Measurements from ENCODE around the gene OCLN. TPM values are rescaled to one million over a fixed set of nuclear protein-coding genes. Genes with fewer than 3 reads are reported as not detected.
"Not testable (repeated sequence)": the region's sequence is repeated elsewhere in the genome, so short reads cannot be mapped to it uniquely, and the experiment has no call there.

Gene OCLN
- total RNA-seq, 1 experiment from 2014 or later, result 102 TPM

DNA sequence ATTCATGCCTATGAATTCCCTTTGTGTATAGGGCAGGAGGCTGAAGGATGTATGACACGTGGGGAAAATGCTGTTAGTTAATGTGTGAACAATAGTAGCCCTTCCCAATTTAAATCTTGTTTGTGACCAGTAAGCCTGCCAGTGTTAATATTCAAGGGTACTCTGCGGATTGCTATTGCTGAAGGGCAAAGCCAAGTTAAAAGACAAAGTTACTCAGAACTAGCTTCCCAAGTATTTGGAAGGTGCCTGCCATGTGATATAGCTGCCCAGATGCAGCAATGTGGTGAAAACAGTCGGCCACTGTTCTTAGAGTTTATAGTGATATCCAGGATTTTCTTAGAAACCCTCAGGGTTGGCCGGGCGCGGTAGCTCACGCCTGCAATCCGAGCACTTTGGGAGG lies 43.1 kb upstream of the OCLN start:
- no peak for ATAC-seq
- POLR2A ChIA-PET, result no interaction called here
- Histone ChIP-seq H3K4me1 (ENCODE audit: control insufficient read depth, insufficient read depth, low read length) (peaks cover 4% of the 10 kb centered on the region), H3K36me3 (ENCODE audit: control insufficient read depth, insufficient read depth, low read length) (no peaks in the 10 kb centered on the region), H3K9me3 (ENCODE audit: control insufficient read depth, insufficient read depth, low read depth, low read length) (no peaks in the 10 kb centered on the region), H3K27me3 (ENCODE audit: control insufficient read depth, insufficient read depth, low read length) (no peaks in the 10 kb centered on the region), H3K27ac (ENCODE audit: low read length) (no peak overlapping the region), H3K4me3 (ENCODE audit: low read depth in 2 of 2, low read length in 2 of 2) (no peak overlapping the region)
- DNase-seq (ENCODE audit: low read depth, low spot score), result no peak
- CTCF ChIA-PET, result no interaction called here
- BruUV-seq (replicated peaks), result no TSS peak
- TF ChIP-seq SIN3A (IDR thresholded peaks at IDR 0.05; ENCODE audit: borderline replicate concordance, insufficient read depth, low read depth, low read length), result no peak
- TF ChIP-seq, protein P1, sequence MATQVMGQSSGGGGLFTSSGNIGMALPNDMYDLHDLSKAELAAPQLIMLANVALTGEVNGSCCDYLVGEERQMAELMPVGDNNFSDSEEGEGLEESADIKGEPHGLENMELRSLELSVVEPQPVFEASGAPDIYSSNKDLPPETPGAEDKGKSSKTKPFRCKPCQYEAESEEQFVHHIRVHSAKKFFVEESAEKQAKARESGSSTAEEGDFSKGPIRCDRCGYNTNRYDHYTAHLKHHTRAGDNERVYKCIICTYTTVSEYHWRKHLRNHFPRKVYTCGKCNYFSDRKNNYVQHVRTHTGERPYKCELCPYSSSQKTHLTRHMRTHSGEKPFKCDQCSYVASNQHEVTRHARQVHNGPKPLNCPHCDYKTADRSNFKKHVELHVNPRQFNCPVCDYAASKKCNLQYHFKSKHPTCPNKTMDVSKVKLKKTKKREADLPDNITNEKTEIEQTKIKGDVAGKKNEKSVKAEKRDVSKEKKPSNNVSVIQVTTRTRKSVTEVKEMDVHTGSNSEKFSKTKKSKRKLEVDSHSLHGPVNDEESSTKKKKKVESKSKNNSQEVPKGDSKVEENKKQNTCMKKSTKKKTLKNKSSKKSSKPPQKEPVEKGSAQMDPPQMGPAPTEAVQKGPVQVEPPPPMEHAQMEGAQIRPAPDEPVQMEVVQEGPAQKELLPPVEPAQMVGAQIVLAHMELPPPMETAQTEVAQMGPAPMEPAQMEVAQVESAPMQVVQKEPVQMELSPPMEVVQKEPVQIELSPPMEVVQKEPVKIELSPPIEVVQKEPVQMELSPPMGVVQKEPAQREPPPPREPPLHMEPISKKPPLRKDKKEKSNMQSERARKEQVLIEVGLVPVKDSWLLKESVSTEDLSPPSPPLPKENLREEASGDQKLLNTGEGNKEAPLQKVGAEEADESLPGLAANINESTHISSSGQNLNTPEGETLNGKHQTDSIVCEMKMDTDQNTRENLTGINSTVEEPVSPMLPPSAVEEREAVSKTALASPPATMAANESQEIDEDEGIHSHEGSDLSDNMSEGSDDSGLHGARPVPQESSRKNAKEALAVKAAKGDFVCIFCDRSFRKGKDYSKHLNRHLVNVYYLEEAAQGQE (IDR thresholded peaks at IDR 0.05; ENCODE audit: insufficient read depth in 1 of 2, low read depth in 2 of 2, low read length in 1 of 2), result no peak
- TF ChIP-seq, protein P2, sequence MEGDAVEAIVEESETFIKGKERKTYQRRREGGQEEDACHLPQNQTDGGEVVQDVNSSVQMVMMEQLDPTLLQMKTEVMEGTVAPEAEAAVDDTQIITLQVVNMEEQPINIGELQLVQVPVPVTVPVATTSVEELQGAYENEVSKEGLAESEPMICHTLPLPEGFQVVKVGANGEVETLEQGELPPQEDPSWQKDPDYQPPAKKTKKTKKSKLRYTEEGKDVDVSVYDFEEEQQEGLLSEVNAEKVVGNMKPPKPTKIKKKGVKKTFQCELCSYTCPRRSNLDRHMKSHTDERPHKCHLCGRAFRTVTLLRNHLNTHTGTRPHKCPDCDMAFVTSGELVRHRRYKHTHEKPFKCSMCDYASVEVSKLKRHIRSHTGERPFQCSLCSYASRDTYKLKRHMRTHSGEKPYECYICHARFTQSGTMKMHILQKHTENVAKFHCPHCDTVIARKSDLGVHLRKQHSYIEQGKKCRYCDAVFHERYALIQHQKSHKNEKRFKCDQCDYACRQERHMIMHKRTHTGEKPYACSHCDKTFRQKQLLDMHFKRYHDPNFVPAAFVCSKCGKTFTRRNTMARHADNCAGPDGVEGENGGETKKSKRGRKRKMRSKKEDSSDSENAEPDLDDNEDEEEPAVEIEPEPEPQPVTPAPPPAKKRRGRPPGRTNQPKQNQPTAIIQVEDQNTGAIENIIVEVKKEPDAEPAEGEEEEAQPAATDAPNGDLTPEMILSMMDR (IDR thresholded peaks at IDR 0.05), result no peak
- no peak for TF ChIP-seq POLR2AphosphoS5 (IDR thresholded peaks at IDR 0.05; ENCODE audit: low read depth, low read length)
- no peak for TF ChIP-seq TCF7L2 (IDR thresholded peaks at IDR 0.05; ENCODE audit: low read depth, low read length)
- intact Hi-C loops (cut with micrococcal nuclease; ENCODE audit: unreplicated experiment), result no loop called here
- in situ Hi-C loops (cut with HindIII; ENCODE audit: low pct_unique_long_range_greater_than_20kb, low sequenced_read_pairs), result no loop called here

DNA sequence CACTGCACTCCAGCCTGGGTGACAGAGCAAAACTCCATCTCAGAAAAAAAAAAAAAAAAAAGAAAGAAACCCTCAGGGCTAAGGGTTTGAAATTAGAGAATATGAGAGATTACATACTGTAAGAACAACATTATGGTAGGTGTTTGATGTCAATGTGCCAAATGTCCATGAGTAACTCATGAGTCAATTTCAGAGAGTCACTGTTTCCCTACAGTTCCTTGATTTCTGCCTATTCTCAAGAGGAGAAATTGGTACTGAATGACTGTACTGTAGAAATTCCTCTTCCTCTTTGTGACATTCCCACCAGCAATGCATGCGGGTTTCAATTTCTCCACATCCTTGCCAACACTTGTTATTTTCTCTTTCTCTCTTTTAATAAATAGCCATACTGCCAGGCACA lies 42.5 kb upstream of the OCLN start:
- CTCF ChIA-PET, result no interaction called here

DNA sequence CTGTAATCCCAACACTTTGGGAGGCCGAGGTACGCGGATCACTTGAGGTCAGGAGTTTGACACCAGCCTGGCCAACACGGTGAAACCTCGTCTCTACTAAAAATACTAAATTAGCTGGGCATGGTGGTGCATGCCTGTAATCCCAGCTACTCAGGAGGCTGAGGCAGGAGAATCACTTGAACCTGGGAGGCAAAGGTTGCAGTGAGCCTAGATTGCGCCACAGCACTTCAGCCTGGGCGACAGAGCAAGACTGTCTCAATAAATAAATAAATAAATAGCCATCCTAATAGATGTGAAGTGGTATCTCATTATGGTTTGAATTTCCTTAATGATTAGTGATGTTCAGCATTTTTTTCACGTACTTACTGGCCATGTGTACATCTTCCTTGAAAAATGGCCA lies 42.1 kb upstream of the OCLN start:
- ATAC-seq; H3K9me3 ChIP-seq (ENCODE audit: control insufficient read depth, insufficient read depth, low read depth, low read length); H3K4me3 ChIP-seq (ENCODE audit: low read depth in 2 of 2, low read length in 2 of 2); DNase-seq (ENCODE audit: low read depth, low spot score); H3K36me3 ChIP-seq (ENCODE audit: control insufficient read depth, insufficient read depth, low read length); CTCF ChIA-PET; BruUV-seq (replicated peaks); POLR2A ChIA-PET; H3K27me3 ChIP-seq (ENCODE audit: control insufficient read depth, insufficient read depth, low read length); intact Hi-C loops (cut with micrococcal nuclease; ENCODE audit: unreplicated experiment); H3K27ac ChIP-seq (ENCODE audit: low read length); in situ Hi-C loops (cut with HindIII; ENCODE audit: low pct_unique_long_range_greater_than_20kb, low sequenced_read_pairs); H3K4me1 ChIP-seq (ENCODE audit: control insufficient read depth, insufficient read depth, low read length): not testable (repeated sequence)

More for the DNA sequence above, 42.5 kb upstream of the OCLN start:
- in situ Hi-C loops (cut with HindIII; ENCODE audit: low pct_unique_long_range_greater_than_20kb, low sequenced_read_pairs) (no loop called here), intact Hi-C loops (cut with micrococcal nuclease; ENCODE audit: unreplicated experiment) (no loop called here)
- Histone ChIP-seq H3K36me3 (ENCODE audit: control insufficient read depth, insufficient read depth, low read length) (no peaks in the 10 kb centered on the region), H3K27me3 (ENCODE audit: control insufficient read depth, insufficient read depth, low read length) (no peaks in the 10 kb centered on the region), H3K4me3 (ENCODE audit: low read depth in 2 of 2, low read length in 2 of 2) (no peak overlapping the region), H3K4me1 (ENCODE audit: control insufficient read depth, insufficient read depth, low read length) (peaks cover 5% of the 10 kb centered on the region), H3K27ac (ENCODE audit: low read length) (no peak overlapping the region), H3K9me3 (ENCODE audit: control insufficient read depth, insufficient read depth, low read depth, low read length) (no peaks in the 10 kb centered on the region)
- ATAC-seq (peak; percentile 66; the same call in 1 of the 2 replicates), DNase-seq (ENCODE audit: low read depth, low spot score) (peak; percentile 85)
- no peak for TF ChIP-seq SIN3A (IDR thresholded peaks at IDR 0.05; ENCODE audit: borderline replicate concordance, insufficient read depth, low read depth, low read length)
- TF ChIP-seq, protein P2 (IDR thresholded peaks at IDR 0.05), result no peak
- no peak for TF ChIP-seq POLR2AphosphoS5 (IDR thresholded peaks at IDR 0.05; ENCODE audit: low read depth, low read length)
- no peak for TF ChIP-seq TCF7L2 (IDR thresholded peaks at IDR 0.05; ENCODE audit: low read depth, low read length)
- TF ChIP-seq, protein P1 (IDR thresholded peaks at IDR 0.05; ENCODE audit: insufficient read depth in 1 of 2, low read depth in 2 of 2, low read length in 1 of 2), result no peak
- POLR2A ChIA-PET, result no interaction called here
- BruUV-seq (replicated peaks), result no TSS peak

Measured in Panc1 (cell line).